ENCODE results near the gene MANBA.
"Not testable (repeated sequence)": the region's sequence is repeated elsewhere in the genome, so short reads cannot be mapped to it uniquely, and the experiment has no call there.

The MANBA gene

DNA sequence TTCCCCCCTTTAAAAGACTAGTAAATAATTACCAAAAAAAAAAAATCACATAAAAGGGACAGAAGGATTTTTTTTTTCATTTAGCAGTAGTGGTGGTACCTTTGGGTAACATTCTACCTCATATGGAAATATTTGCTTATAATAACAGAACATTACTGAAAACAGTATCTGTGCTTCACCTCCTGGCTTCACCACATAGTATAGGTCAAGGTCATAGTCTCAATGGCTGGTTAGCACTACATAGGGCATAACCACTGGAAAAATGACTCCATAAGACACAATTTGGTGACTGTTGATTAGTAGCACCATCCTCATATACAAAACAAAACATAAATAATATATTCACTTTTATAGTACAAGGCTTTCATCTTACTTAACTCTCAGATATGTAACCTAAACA is 34.7 kb downstream of the MANBA start:
- H3K27me3 ChIP-seq (ENCODE audit: insufficient read depth, poor library complexity, severe bottlenecking), result no peaks in the 10 kb centered on the region
- H3K4me1 ChIP-seq (ENCODE audit: insufficient read depth, poor library complexity, severe bottlenecking), result no peaks in the 10 kb centered on the region
- no peak overlapping the region for H3K4me3 ChIP-seq (ENCODE audit: severe bottlenecking)
- DNase-seq (ENCODE audit: low spot score), result no peak
- peaks cover 12% of the 10 kb centered on the region; the same call in 1 of the 2 replicates for H3K36me3 ChIP-seq (ENCODE audit: low read depth)
- no peaks in the 10 kb centered on the region for H3K9me3 ChIP-seq (ENCODE audit: severe bottlenecking)
- no peak for ATAC-seq (ENCODE audit: low read depth)
- no peak overlapping the region for H3K27ac ChIP-seq (ENCODE audit: poor library complexity, severe bottlenecking)
- TF ChIP-seq, protein P1, sequence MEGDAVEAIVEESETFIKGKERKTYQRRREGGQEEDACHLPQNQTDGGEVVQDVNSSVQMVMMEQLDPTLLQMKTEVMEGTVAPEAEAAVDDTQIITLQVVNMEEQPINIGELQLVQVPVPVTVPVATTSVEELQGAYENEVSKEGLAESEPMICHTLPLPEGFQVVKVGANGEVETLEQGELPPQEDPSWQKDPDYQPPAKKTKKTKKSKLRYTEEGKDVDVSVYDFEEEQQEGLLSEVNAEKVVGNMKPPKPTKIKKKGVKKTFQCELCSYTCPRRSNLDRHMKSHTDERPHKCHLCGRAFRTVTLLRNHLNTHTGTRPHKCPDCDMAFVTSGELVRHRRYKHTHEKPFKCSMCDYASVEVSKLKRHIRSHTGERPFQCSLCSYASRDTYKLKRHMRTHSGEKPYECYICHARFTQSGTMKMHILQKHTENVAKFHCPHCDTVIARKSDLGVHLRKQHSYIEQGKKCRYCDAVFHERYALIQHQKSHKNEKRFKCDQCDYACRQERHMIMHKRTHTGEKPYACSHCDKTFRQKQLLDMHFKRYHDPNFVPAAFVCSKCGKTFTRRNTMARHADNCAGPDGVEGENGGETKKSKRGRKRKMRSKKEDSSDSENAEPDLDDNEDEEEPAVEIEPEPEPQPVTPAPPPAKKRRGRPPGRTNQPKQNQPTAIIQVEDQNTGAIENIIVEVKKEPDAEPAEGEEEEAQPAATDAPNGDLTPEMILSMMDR (IDR thresholded peaks at IDR 0.05; ENCODE audit: poor library complexity, severe bottlenecking), result no peak

DNA sequence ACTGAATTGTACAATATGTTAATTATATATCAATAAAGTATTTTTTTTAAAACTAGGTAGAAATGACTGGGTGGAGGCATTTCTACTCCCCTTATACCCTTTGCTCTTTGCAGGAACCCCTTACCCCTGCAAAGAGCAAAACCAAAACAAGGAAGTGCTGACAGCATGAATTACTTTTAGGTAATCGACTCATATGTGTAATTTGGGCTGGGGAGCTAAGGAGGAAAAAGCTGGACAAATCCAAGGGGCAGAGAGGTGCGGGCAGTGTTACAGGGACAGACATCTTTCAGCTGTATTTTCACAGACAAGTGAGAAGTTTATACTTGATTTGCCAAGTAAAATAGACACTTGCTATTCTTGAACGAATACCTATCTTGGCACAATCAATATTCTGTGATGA is 35.5 kb downstream of the MANBA start:
- no peaks in the 10 kb centered on the region for H3K9me3 ChIP-seq (ENCODE audit: severe bottlenecking)

DNA sequence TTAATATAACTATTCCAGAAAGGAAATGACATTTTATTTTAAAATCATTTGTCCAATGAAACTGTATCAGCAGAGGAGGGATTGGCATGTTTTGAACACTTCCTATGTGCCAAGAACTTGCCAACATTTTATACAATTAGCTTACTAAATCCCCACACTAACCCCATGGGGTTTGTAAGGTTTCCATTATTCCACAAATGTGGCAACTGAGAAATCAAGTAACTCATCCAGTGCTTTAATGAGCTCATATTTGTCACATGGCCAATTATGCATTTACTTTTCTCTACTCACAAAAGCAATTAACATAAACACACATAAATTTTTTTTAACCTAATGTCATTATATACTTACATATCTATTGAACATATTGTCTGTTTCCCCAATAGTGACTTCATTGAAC is 37.3 kb downstream of the MANBA start:
- ATAC-seq (ENCODE audit: low read depth) (no peak), DNase-seq (ENCODE audit: low spot score) (no peak)
- H3K4me1 ChIP-seq (ENCODE audit: insufficient read depth, poor library complexity, severe bottlenecking), result no peaks in the 10 kb centered on the region
- H3K36me3 ChIP-seq (ENCODE audit: low read depth), result peaks cover 21% of the 10 kb centered on the region; the same call in 1 of the 2 replicates
- TF ChIP-seq, protein P1 (IDR thresholded peaks at IDR 0.05; ENCODE audit: poor library complexity, severe bottlenecking), result no peak
- H3K9me3 ChIP-seq (ENCODE audit: severe bottlenecking), result no peaks in the 10 kb centered on the region
- H3K4me3 ChIP-seq (ENCODE audit: severe bottlenecking), result no peak overlapping the region
- no peaks in the 10 kb centered on the region for H3K27me3 ChIP-seq (ENCODE audit: insufficient read depth, poor library complexity, severe bottlenecking)
- H3K27ac ChIP-seq (ENCODE audit: poor library complexity, severe bottlenecking), result no peak overlapping the region

More for the DNA sequence above, 35.5 kb downstream of the MANBA start:
- TF ChIP-seq, protein P1 (IDR thresholded peaks at IDR 0.05; ENCODE audit: poor library complexity, severe bottlenecking), result no peak
- no peak for ATAC-seq (ENCODE audit: low read depth)
- Histone ChIP-seq H3K4me1 (ENCODE audit: insufficient read depth, poor library complexity, severe bottlenecking) (no peaks in the 10 kb centered on the region), H3K27ac (ENCODE audit: poor library complexity, severe bottlenecking) (no peak overlapping the region), H3K36me3 (ENCODE audit: low read depth) (peaks cover 12% of the 10 kb centered on the region; the same call in 1 of the 2 replicates), H3K27me3 (ENCODE audit: insufficient read depth, poor library complexity, severe bottlenecking) (no peaks in the 10 kb centered on the region), H3K4me3 (ENCODE audit: severe bottlenecking) (no peak overlapping the region)
- no peak for DNase-seq (ENCODE audit: low spot score)

DNA sequence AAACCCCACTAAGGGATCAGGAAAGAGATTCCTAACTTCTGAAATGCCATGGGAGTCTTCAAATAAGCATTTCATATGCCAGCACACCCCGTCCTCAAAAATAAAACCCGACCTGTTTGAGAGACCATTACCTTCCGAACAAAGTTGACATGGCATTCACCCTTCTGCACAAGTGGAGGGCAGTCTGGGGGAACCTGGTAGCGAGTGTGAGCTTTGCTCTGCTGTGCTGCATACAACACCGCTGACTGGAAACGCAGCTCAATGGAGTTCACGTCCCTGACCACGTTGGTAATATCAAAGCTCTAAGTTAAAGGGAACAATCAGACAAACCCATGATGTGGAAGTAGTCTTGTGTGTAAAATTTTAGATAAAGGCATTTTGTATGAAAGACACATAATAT is 38.0 kb downstream of the MANBA start:
- DNase-seq (ENCODE audit: low spot score), result no peak
- Histone ChIP-seq H3K9me3 (ENCODE audit: severe bottlenecking) (no peaks in the 10 kb centered on the region), H3K4me1 (ENCODE audit: insufficient read depth, poor library complexity, severe bottlenecking) (no peaks in the 10 kb centered on the region), H3K27ac (ENCODE audit: poor library complexity, severe bottlenecking) (no peak overlapping the region), H3K36me3 (ENCODE audit: low read depth) (peaks cover 21% of the 10 kb centered on the region; the same call in 1 of the 2 replicates), H3K4me3 (ENCODE audit: severe bottlenecking) (no peak overlapping the region), H3K27me3 (ENCODE audit: insufficient read depth, poor library complexity, severe bottlenecking) (no peaks in the 10 kb centered on the region)
- TF ChIP-seq, protein P1 (IDR thresholded peaks at IDR 0.05; ENCODE audit: poor library complexity, severe bottlenecking), result no peak
- no peak for ATAC-seq (ENCODE audit: low read depth)

DNA sequence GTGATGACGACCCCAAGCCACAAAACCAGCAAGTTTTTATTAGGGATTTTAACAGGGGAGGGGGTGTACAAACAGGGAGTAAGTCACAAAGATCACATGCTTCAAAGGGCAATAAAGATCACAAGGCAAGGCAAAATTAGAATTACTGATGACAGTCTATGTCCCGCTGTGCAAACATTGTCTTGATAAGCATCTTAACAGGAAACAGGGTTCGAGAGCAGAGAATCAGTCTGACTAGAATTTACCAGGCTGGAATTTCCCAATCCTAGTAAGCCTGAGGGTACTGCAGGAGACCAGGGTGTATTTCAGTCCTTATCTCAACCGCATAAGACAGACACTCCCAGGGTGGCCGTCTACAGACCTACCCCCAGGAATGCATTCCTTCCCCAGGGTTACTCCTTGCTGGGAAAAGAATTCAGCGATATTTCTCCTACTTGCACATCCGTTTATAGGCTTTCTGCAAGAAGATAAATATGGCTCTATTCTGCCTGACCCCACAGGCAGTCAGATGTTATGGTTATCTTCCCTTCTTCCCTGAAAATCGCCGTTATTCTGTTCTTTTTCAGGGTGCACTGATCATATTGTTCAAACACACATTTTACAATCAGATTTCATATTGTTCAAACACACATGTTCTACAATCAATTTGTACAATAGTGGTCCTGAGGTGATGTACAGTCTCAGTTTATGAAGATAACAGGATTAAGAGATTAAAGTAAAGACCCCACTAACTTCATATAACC is 41.8 kb downstream of the MANBA start:
- not testable (repeated sequence) for H3K27ac ChIP-seq (ENCODE audit: poor library complexity, severe bottlenecking); H3K4me3 ChIP-seq (ENCODE audit: severe bottlenecking); H3K4me1 ChIP-seq (ENCODE audit: insufficient read depth, poor library complexity, severe bottlenecking); ATAC-seq (ENCODE audit: low read depth); H3K27me3 ChIP-seq (ENCODE audit: insufficient read depth, poor library complexity, severe bottlenecking); H3K9me3 ChIP-seq (ENCODE audit: severe bottlenecking); DNase-seq (ENCODE audit: low spot score)
- peaks cover 24% of the 10 kb centered on the region; the same call in 1 of the 2 replicates for H3K36me3 ChIP-seq (ENCODE audit: low read depth)

Data from RWPE2 (cell line).